Neuronal stem cell (in vitro differentiated cells): ENCODE measurements around the gene AFF3.

ENCODE experiments used
- DNase-seq: peaks from one replicate; pipeline ENCODE4 v3.0.0-alpha.2; 2013; ENCODE audit warnings: low spot score
- H2AFZ ChIP-seq: one replicate; pipeline ENCODE4 v1.6.1; 2013; ENCODE audit warnings: mild to moderate bottlenecking, low read length, inconsistent platforms
- H2AK5ac ChIP-seq: 2 replicates; pipeline ENCODE4 v1.6.1; 2013; ENCODE audit warnings: low read depth, mild to moderate bottlenecking, inconsistent platforms, low read length, moderate library complexity, mixed read lengths
- H2BK120ac ChIP-seq: 2 replicates; pipeline ENCODE4 v1.6.1; 2013; ENCODE audit warnings: low read depth, mild to moderate bottlenecking, inconsistent platforms, low read length, moderate library complexity, mixed read lengths
- H2BK12ac ChIP-seq: one replicate; pipeline ENCODE4 v1.6.1; 2013; ENCODE audit warnings: low read length, inconsistent platforms
- H2BK15ac ChIP-seq: 2 replicates; pipeline ENCODE4 v1.6.1; 2013; ENCODE audit warnings: mild to moderate bottlenecking, low read length, inconsistent platforms, mixed read lengths
- H2BK5ac ChIP-seq: one replicate; pipeline ENCODE4 v1.6.1; 2013; ENCODE audit warnings: inconsistent platforms, mild to moderate bottlenecking, low read length, moderate library complexity
- H3K14ac ChIP-seq: one replicate; pipeline ENCODE4 v1.6.1; 2013; ENCODE audit warnings: low read length, inconsistent platforms
- H3K18ac ChIP-seq: 2 replicates; pipeline ENCODE4 v1.6.1; 2013; ENCODE audit warnings: low read length, inconsistent platforms
- H3K23ac ChIP-seq: 2 replicates; pipeline ENCODE4 v1.6.1; 2013; ENCODE audit warnings: low read depth, mild to moderate bottlenecking, mixed read lengths, low read length, inconsistent platforms; ENCODE audit not compliant: poor library complexity
- H3K27ac ChIP-seq: replicated peaks from 3 replicates; pipeline ENCODE4 v1.5.1; 2013; ENCODE audit warnings: low read length, inconsistent platforms
- H3K27me3 ChIP-seq, 3 experiments: 2 replicates each; pipeline ENCODE4 v1.6.1; 2013; ENCODE audit warnings: low read length in 3 of 3, mild to moderate bottlenecking in 2 of 3, inconsistent platforms in 1 of 3, low read depth in 1 of 3, mixed read lengths in 1 of 3, moderate library complexity in 1 of 3; ENCODE audit not compliant: control insufficient read depth in 3 of 3, insufficient read depth in 3 of 3
- H3K36me3 ChIP-seq, 2 donors: replicated peaks in 1 of 2; 2 replicates each; pipeline ENCODE4 v1.6.1; 2013; ENCODE audit warnings: low read length in 2 of 2; ENCODE audit not compliant: control insufficient read depth in 2 of 2, insufficient read depth in 2 of 2
- H3K4ac ChIP-seq: 2 replicates; pipeline ENCODE4 v1.6.1; 2013; ENCODE audit warnings: inconsistent platforms, mild to moderate bottlenecking, low read length, moderate library complexity
- H3K4me1 ChIP-seq, 2 donors: 1 replicate in 1 of 2; 2 replicates in 1 of 2; pipeline ENCODE4 v1.6.1; 2013; ENCODE audit warnings: low read length in 2 of 2, low read depth in 1 of 2; ENCODE audit not compliant: control insufficient read depth in 2 of 2, insufficient read depth in 1 of 2
- H3K4me2 ChIP-seq: one replicate; pipeline ENCODE4 v1.6.1; 2013; ENCODE audit warnings: mild to moderate bottlenecking, low read length, inconsistent platforms; ENCODE audit not compliant: insufficient read depth, poor library complexity, severe bottlenecking
- H3K4me3 ChIP-seq, 2 donors: 2 replicates each; pipeline ENCODE4 v1.5.1; 2013; ENCODE audit warnings: low read length in 2 of 2, mild to moderate bottlenecking in 2 of 2, inconsistent platforms in 1 of 2, moderate library complexity in 1 of 2
- H3K79me1 ChIP-seq: one replicate; pipeline ENCODE4 v1.6.1; 2013; ENCODE audit warnings: low read depth, mild to moderate bottlenecking, inconsistent platforms, low read length, moderate library complexity
- H3K9ac ChIP-seq: one replicate; pipeline ENCODE4 v1.6.1; 2013; ENCODE audit warnings: mild to moderate bottlenecking, low read depth, low read length, inconsistent platforms; ENCODE audit not compliant: poor library complexity
- H3K9me3 ChIP-seq, 2 donors: replicated peaks in 1 of 2; 2 replicates each; pipeline versions ENCODE3 to v1.6.1; 2013; ENCODE audit warnings: low read length in 2 of 2, mild to moderate bottlenecking in 2 of 2, inconsistent platforms in 1 of 2, low read depth in 1 of 2, mixed read lengths in 1 of 2, moderate library complexity in 1 of 2; ENCODE audit not compliant: control insufficient read depth in 2 of 2, insufficient read depth in 1 of 2
- H4K8ac ChIP-seq: one replicate; pipeline ENCODE4 v1.6.1; 2013; ENCODE audit warnings: low read depth, mild to moderate bottlenecking, inconsistent platforms, low read length, moderate library complexity
- H4K91ac ChIP-seq: one replicate; pipeline ENCODE4 v1.6.1; 2013; ENCODE audit warnings: low read length, low read depth, mild to moderate bottlenecking, inconsistent platforms; ENCODE audit not compliant: poor library complexity
- WGBS, 2 donors: extraction: QIAGEN DNeasy Blood & Tissue Kit; methylation state at CpG; one replicate each; pipeline ENCODE4 v1.1.7; 2013; ENCODE audit warnings: missing lambda C conversion rate in 2 of 2, mixed read lengths in 1 of 2; ENCODE audit not compliant: insufficient read length in 2 of 2, insufficient replicate concordance in 1 of 2; ENCODE audit errors: extremely low coverage in 2 of 2; 5-methylcytosine and 5-hydroxymethylcytosine counted together

Gene AFF3

GRCh38 chr2:99987160-99987559 is 155.2 kb downstream of the AFF3 start:
- H3K79me1 ChIP-seq = no peaks in the 10 kb centered on the region
- H3K23ac ChIP-seq = no peak overlapping the region
- no peak overlapping the region for H3K4me2 ChIP-seq
- no peak overlapping the region for H4K8ac ChIP-seq
- no peak overlapping the region for H3K4ac ChIP-seq
- H3K14ac ChIP-seq = no peak overlapping the region
- no peak overlapping the region for H4K91ac ChIP-seq
- peaks cover 0 to 32% (median 0%) of the 10 kb centered on the region in 3 experiments for H3K27me3 ChIP-seq
- H2AK5ac ChIP-seq = no peak overlapping the region
- no peak overlapping the region for H2BK15ac ChIP-seq
- H3K36me3 ChIP-seq = no peaks in the 10 kb centered on the region
- DNase-seq = no peak
- no peak overlapping the region for H3K27ac ChIP-seq
- H3K9me3 ChIP-seq = peaks cover 0 to 12% of the 10 kb centered on the region in 2 donors
- H3K4me3 ChIP-seq = no peak overlapping the region
- H3K4me1 ChIP-seq = peaks cover 15 to 21% of the 10 kb centered on the region in 2 donors
- no peak overlapping the region for H3K18ac ChIP-seq
- H3K9ac ChIP-seq = no peak overlapping the region
- no peak overlapping the region for H2BK12ac ChIP-seq
- WGBS, 2 donors = no CpG with 5 or more reads among the region's 4 CpGs
- no peak overlapping the region for H2BK5ac ChIP-seq
- H2BK120ac ChIP-seq = no peak overlapping the region
- H2AFZ ChIP-seq = no peak overlapping the region

- no peaks in the 10 kb centered on the region for H3K79me1 ChIP-seq
- no peak for DNase-seq
- H2AFZ ChIP-seq = no peak overlapping the region
- H4K91ac ChIP-seq = no peak overlapping the region
- no peak overlapping the region for H3K4me3 ChIP-seq
- no CpG with 5 or more reads among the region's 4 CpGs for WGBS, 2 donors
- no peak overlapping the region for H2BK5ac ChIP-seq
- peaks cover 15 to 21% of the 10 kb centered on the region in 2 donors for H3K4me1 ChIP-seq
- peak overlapping the region; percentile 16 for H3K27ac ChIP-seq
- no peak overlapping the region for H3K4me2 ChIP-seq
- H2BK12ac ChIP-seq = no peak overlapping the region
- H3K27me3 ChIP-seq = peaks cover 0 to 24% (median 0%) of the 10 kb centered on the region in 3 experiments
- no peaks in the 10 kb centered on the region for H3K36me3 ChIP-seq
- H3K9ac ChIP-seq = no peak overlapping the region
- no peak overlapping the region for H3K18ac ChIP-seq
- no peak overlapping the region for H3K23ac ChIP-seq
- H3K9me3 ChIP-seq = peaks cover 0 to 12% of the 10 kb centered on the region in 2 donors
- H2BK15ac ChIP-seq = no peak overlapping the region
- H3K4ac ChIP-seq = no peak overlapping the region
- H4K8ac ChIP-seq = no peak overlapping the region
- no peak overlapping the region for H2BK120ac ChIP-seq
- H2AK5ac ChIP-seq = no peak overlapping the region
- no peak overlapping the region for H3K14ac ChIP-seq
Measured at GRCh38 chr2:99984799-99985515, 157.4 kb downstream of the AFF3 start.

GRCh38 chr2:99982744-99983143 is 159.6 kb downstream of the AFF3 start:
- H2BK5ac ChIP-seq = no peak overlapping the region
- no peak for DNase-seq
- peaks cover 0 to 3% (median 0%) of the 10 kb centered on the region in 3 experiments for H3K27me3 ChIP-seq
- no peak overlapping the region for H2AK5ac ChIP-seq
- no peak overlapping the region for H2AFZ ChIP-seq
- H2BK120ac ChIP-seq = no peak overlapping the region
- no peak overlapping the region for H3K14ac ChIP-seq
- H3K4me2 ChIP-seq = no peak overlapping the region
- H4K8ac ChIP-seq = no peak overlapping the region
- H2BK15ac ChIP-seq = no peak overlapping the region
- H3K27ac ChIP-seq = no peak overlapping the region
- no peak overlapping the region for H3K23ac ChIP-seq
- no peaks in the 10 kb centered on the region for H3K36me3 ChIP-seq
- H3K4me1 ChIP-seq = peaks cover 13 to 21% of the 10 kb centered on the region in 2 donors
- H3K9ac ChIP-seq = no peak overlapping the region
- no peak overlapping the region for H4K91ac ChIP-seq
- H3K9me3 ChIP-seq = peaks cover 0 to 12% of the 10 kb centered on the region in 2 donors
- no peak overlapping the region for H2BK12ac ChIP-seq
- WGBS, 2 donors = no CpG with 5 or more reads among the region's 2 CpGs
- no peaks in the 10 kb centered on the region for H3K79me1 ChIP-seq
- no peak overlapping the region for H3K4ac ChIP-seq
- H3K4me3 ChIP-seq = no peak overlapping the region
- H3K18ac ChIP-seq = no peak overlapping the region

- Histone ChIP-seq H2AFZ (no peak overlapping the region), H2BK120ac (no peak overlapping the region), H4K91ac (no peak overlapping the region)
Measured at GRCh38 chr2:99981840-99982239, 160.6 kb downstream of the AFF3 start.

More at GRCh38 chr2:99981840-99982239, 160.6 kb downstream of the AFF3 start:
- H3K27me3 ChIP-seq = no peaks in the 10 kb centered on the region
- H2AK5ac ChIP-seq = no peak overlapping the region
- peaks cover 0 to 12% of the 10 kb centered on the region in 2 donors for H3K9me3 ChIP-seq
- H3K18ac ChIP-seq = no peak overlapping the region
- no peak overlapping the region for H3K9ac ChIP-seq
- H3K4me2 ChIP-seq = no peak overlapping the region
- H3K4ac ChIP-seq = no peak overlapping the region
- no peak for DNase-seq
- peaks cover 10 to 16% of the 10 kb centered on the region in 2 donors for H3K4me1 ChIP-seq
- H3K79me1 ChIP-seq = no peaks in the 10 kb centered on the region
- H4K8ac ChIP-seq = no peak overlapping the region
- peak overlapping the region in 1 of 2 donors; percentile 56 for H3K4me3 ChIP-seq
- no peak overlapping the region for H3K23ac ChIP-seq
- no peak overlapping the region for H2BK12ac ChIP-seq
- no peak overlapping the region for H3K27ac ChIP-seq
- H3K36me3 ChIP-seq = no peaks in the 10 kb centered on the region
- H2BK15ac ChIP-seq = no peak overlapping the region
- no peak overlapping the region for H2BK5ac ChIP-seq
- H3K14ac ChIP-seq = no peak overlapping the region
- no CpG with 5 or more reads among the region's 1 CpG for WGBS, 2 donors
